ENCODE results near the gene UNC45B. TPM values are rescaled to one million over a fixed set of nuclear protein-coding genes. Genes with fewer than 3 reads are reported as not detected.

UNC45B gene
- total RNA-seq, 1 donor from 2014 or later = not detected

DNA sequence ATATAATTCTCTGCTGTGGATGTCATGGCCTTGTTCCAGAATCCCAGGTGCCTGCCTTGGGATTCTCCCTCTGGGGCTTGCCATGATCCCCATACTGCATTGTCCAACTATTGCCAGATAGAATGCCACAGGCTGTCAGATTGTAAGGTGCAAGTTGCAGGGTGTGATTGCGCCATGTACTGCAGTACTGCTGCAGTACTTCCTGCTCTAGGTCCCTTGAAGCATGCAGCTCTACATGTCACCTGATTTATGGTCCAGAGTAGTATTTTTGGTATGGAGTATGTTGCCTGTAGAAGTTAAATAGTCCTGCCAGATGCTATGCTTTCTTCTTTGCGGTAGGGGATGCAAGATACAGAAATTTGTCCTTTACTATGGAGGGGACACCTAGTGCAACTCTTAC is 88.3 kb downstream of the UNC45B start:
- Mint-ChIP-seq H3K4me1 (ENCODE audit: unreplicated experiment) (peaks cover 4% of the 10 kb centered on the region), H3K27me3 (ENCODE audit: unreplicated experiment) (peaks cover 21% of the 10 kb centered on the region), H3K4me3 (ENCODE audit: unreplicated experiment) (no peak overlapping the region), H3K36me3 (ENCODE audit: unreplicated experiment) (no peaks in the 10 kb centered on the region), H3K27ac (ENCODE audit: unreplicated experiment) (no peak overlapping the region), H3K9me3 (ENCODE audit: unreplicated experiment) (peaks cover 3% of the 10 kb centered on the region)
- DNase-seq (ENCODE audit: extremely low spot score, unreplicated experiment) = no peak
- TF ChIP-seq, protein P1, sequence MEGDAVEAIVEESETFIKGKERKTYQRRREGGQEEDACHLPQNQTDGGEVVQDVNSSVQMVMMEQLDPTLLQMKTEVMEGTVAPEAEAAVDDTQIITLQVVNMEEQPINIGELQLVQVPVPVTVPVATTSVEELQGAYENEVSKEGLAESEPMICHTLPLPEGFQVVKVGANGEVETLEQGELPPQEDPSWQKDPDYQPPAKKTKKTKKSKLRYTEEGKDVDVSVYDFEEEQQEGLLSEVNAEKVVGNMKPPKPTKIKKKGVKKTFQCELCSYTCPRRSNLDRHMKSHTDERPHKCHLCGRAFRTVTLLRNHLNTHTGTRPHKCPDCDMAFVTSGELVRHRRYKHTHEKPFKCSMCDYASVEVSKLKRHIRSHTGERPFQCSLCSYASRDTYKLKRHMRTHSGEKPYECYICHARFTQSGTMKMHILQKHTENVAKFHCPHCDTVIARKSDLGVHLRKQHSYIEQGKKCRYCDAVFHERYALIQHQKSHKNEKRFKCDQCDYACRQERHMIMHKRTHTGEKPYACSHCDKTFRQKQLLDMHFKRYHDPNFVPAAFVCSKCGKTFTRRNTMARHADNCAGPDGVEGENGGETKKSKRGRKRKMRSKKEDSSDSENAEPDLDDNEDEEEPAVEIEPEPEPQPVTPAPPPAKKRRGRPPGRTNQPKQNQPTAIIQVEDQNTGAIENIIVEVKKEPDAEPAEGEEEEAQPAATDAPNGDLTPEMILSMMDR (IDR thresholded peaks at IDR 0.05) = no peak

DNA sequence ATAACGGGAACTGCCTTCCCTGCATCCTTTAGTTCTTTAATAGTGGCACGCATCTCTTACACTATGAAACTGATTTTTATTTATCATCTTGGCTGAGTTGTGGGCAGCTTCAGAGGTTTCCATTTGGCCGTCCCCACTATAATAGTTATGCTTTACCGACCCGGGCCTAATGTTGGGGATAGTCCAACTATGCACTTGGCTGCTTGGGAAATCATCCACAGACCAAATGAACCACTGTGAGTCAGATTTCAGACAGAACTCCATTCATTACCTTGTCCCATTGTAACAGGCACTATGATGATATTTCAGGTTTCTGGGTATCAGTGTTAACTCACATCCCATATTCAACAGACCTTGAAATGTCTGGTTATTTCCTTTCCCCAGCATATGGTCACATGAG is 89.2 kb downstream of the UNC45B start:
- no peak overlapping the region for H3K27ac Mint-ChIP-seq (ENCODE audit: unreplicated experiment)
- no peak for DNase-seq (ENCODE audit: extremely low spot score, unreplicated experiment)
- no peak overlapping the region for H3K4me3 Mint-ChIP-seq (ENCODE audit: unreplicated experiment)
- peaks cover 3% of the 10 kb centered on the region for H3K9me3 Mint-ChIP-seq (ENCODE audit: unreplicated experiment)
- TF ChIP-seq, protein P1 (IDR thresholded peaks at IDR 0.05) = no peak
- peaks cover 13% of the 10 kb centered on the region for H3K27me3 Mint-ChIP-seq (ENCODE audit: unreplicated experiment)
- no peaks in the 10 kb centered on the region for H3K36me3 Mint-ChIP-seq (ENCODE audit: unreplicated experiment)
- peaks cover 7% of the 10 kb centered on the region for H3K4me1 Mint-ChIP-seq (ENCODE audit: unreplicated experiment)

- Mint-ChIP-seq H3K9me3 (ENCODE audit: unreplicated experiment) (peaks cover 3% of the 10 kb centered on the region), H3K27me3 (ENCODE audit: unreplicated experiment) (peaks cover 10% of the 10 kb centered on the region), H3K4me3 (ENCODE audit: unreplicated experiment) (no peak overlapping the region), H3K27ac (ENCODE audit: unreplicated experiment) (no peak overlapping the region), H3K4me1 (ENCODE audit: unreplicated experiment) (peaks cover 13% of the 10 kb centered on the region), H3K36me3 (ENCODE audit: unreplicated experiment) (no peaks in the 10 kb centered on the region)
- DNase-seq (ENCODE audit: extremely low spot score, unreplicated experiment) = no peak
- TF ChIP-seq, protein P1 (IDR thresholded peaks at IDR 0.05) = no peak
Measured at GRCh38 chr17:35238821-35239220, 91.2 kb downstream of the UNC45B start.

Other genes starting within 250 kb of the UNC45B start
- 3.2 and 3.6 TPM in 2 replicates for gene CCT6B, start 186.4 kb upstream of the UNC45B start, total RNA-seq
- 16.4 and 17.5 TPM in 2 replicates for gene ZNF830, start 186.3 kb upstream of the UNC45B start, total RNA-seq
- 38.6 and 44.7 TPM in 2 replicates for gene LIG3, start 167.3 kb upstream of the UNC45B start, total RNA-seq
- 19.3 and 22.9 TPM in 2 replicates for gene RFFL, start 84.1 kb upstream of the UNC45B start, total RNA-seq
- gene RAD51D, start 28.0 kb upstream of the UNC45B start, total RNA-seq = 14.8 and 18.2 TPM in 2 replicates
- not detected in 2 replicates for gene FNDC8, start 26.2 kb upstream of the UNC45B start, total RNA-seq
- gene NLE1, start 5.5 kb upstream of the UNC45B start, total RNA-seq = 10.7 and 11.8 TPM in 2 replicates
- gene SLC35G3, start 46.6 kb downstream of the UNC45B start, total RNA-seq = not detected in 2 replicates
- gene SLFN5, start 95.3 kb downstream of the UNC45B start, total RNA-seq = 79.0 and 82.4 TPM in 2 replicates
- gene SLFN11, start 225.8 kb downstream of the UNC45B start, total RNA-seq = 23.8 and 27.5 TPM in 2 replicates

Measured in osteocyte (in vitro differentiated cells).